ENCODE results near the gene ZNF862. TPM values are rescaled to one million over a fixed set of nuclear protein-coding genes. Genes with fewer than 3 reads are reported as not detected.

ZNF862 gene
- total and polyA plus RNA-seq, 10 of the 15 experiments (the other 5 are each of a cell fraction or from before 2014, with no cell fraction given), result 0.49 to 7.7 (median 3.5) TPM

DNA sequence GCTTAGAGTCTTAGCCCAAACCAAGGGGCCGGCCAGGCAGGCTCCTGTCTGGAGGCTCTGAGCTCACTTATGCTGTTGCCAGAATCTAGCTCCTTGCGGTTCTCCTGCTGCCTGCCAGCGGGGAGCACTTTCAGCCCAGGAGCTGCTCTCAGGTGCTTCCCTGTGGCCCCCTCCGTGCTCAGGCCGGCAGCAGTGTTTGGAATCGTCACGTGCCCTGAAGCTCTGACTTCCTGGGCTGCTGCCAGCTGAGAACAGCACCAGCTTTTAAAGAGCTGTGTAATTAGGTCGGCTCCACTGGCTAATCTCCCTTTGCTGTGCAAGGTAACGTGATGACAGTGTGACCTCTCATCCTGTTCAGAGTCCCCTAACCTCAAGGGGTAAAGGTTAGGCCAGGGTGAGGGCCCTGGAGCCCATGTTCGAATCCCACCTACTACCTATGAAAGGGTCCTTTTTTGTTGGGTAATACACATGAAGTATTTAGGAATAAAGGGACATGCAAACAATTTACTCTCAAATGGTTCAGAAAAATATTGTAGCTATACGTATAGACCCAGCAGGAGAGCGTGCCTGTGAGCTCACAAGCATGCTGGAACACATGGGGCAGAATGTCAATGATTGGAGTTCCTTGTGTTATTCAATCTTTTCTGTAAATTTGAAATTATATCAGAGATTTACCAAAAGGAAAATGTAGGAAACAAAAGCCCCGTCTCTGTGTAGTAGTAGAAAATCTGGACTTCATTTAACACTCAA, 16.6 kb downstream of the ZNF862 start (continued):
- TF ChIP-seq, protein P1, sequence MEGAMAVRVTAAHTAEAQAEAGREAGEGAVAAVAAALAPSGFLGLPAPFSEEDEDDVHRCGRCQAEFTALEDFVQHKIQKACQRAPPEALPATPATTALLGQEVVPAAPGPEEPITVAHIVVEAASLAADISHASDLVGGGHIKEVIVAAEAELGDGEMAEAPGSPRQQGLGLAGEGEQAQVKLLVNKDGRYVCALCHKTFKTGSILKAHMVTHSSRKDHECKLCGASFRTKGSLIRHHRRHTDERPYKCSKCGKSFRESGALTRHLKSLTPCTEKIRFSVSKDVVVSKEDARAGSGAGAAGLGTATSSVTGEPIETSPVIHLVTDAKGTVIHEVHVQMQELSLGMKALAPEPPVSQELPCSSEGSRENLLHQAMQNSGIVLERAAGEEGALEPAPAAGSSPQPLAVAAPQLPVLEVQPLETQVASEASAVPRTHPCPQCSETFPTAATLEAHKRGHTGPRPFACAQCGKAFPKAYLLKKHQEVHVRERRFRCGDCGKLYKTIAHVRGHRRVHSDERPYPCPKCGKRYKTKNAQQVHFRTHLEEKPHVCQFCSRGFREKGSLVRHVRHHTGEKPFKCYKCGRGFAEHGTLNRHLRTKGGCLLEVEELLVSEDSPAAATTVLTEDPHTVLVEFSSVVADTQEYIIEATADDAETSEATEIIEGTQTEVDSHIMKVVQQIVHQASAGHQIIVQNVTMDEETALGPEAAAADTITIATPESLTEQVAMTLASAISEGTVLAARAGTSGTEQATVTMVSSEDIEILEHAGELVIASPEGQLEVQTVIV (IDR thresholded peaks at IDR 0.05; ENCODE audit: borderline replicate concordance, partially characterized antibody), result no peak

DNA sequence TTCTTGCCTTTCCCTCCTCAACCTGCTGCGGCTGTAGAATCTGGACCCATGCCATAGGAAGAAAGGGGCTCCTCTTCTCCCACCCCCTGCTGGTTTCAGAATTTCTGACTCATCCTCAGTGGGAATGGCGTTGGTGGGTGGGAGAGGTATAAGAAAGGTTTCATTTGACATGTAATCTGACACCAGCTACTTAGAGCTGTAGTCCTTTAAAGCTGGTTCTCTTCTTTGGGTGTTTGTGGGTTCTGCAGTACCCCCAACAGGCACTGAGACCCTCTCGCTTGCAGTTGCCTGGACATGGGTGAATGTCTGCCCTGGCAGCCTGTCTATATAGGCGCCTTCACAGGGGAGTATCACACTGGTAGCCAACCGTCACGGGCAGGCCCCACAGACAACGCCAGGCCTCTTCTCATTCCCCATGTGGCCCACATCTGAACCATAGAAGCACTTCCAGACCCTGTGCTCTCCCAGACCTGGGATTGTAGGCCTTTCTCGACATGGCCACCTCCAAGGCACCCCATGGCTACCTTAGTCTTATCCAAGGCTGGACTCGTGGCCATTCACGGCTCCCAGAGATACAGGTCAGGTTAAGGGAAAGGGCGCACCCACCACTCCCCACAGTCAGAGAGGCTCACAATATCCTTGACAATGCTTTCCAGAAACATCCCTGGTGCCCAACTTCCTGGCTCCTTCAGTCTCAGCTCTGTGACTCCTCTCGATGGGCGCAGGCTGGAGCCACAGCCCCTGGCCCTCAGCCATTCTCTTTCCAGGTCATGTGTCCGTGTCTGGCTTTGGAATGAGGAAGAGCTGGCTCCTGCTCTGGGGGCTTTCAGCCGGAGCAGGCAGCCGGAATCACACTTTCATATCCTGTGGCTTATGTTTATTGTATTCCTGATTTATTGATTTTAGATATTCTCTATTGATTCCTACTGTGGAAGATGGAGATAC, 17.5 kb downstream of the ZNF862 start:
- ChIA-PET POLR2A (no interaction called here), CTCF (interaction anchor here (0.6 kb wide), 1 partner anchor 9 kb away, joined by 4 read pairs; no protein-coding TSS in a partner anchor), SMC1A (ENCODE audit: uncharacterized antibody, unreplicated experiment) (no interaction called here), RAD21 (ENCODE audit: unreplicated experiment) (no interaction called here)
- no peak overlapping the region for H3K4me2 ChIP-seq (ENCODE audit: control insufficient read depth, insufficient read depth)
- intact Hi-C loops (cut with micrococcal nuclease; ENCODE audit: unreplicated experiment) (no loop called here), in situ Hi-C loops (cut with MboI) (no loop called here)
- H3K9ac ChIP-seq (ENCODE audit: control insufficient read depth, insufficient read depth, low read length), result no peak overlapping the region
- FAIRE-seq, result no peak
- H3K9me3 ChIP-seq (replicated peaks; ENCODE audit: control insufficient read depth, insufficient read depth, low read length), result no peaks in the 10 kb centered on the region
- H3K79me2 ChIP-seq (ENCODE audit: control insufficient read depth, insufficient read depth, low read length), result no peaks in the 10 kb centered on the region
- H3K27me3 ChIP-seq (replicated peaks in 1 of 2; ENCODE audit: control insufficient read depth in 2 of 2, insufficient read depth in 2 of 2, low read length in 1 of 2), result no peaks in the 10 kb centered on the region
- no peak overlapping the region for H2AFZ ChIP-seq (ENCODE audit: control insufficient read depth, low read depth, low read length)
- H3K27ac ChIP-seq (ENCODE audit: control insufficient read depth, insufficient read depth), result no peak overlapping the region
- WGBS (ENCODE audit: insufficient coverage, insufficient replicate concordance, low lambda C conversion rate, missing lambda C conversion rate), result 81% methylated on average over 16 of the region's 16 CpGs
- no peaks in the 10 kb centered on the region for H4K20me1 ChIP-seq (ENCODE audit: control insufficient read depth, insufficient read depth)
- DNase-seq (ENCODE audit: low read depth, low spot score), result no peak
- H3K4me1 ChIP-seq (ENCODE audit: control insufficient read depth, insufficient read depth, low read length), result no peaks in the 10 kb centered on the region
- H3K36me3 ChIP-seq (ENCODE audit: control insufficient read depth in 2 of 2, insufficient read depth in 2 of 2, low read length in 1 of 2), result no peaks in the 10 kb centered on the region
- no peak overlapping the region for H3K4me3 ChIP-seq
- no peak for ATAC-seq
- BruUV-seq (replicated peaks), result no TSS peak
- no peak for TF ChIP-seq CEBPB (IDR thresholded peaks at IDR 0.05; ENCODE audit: borderline replicate concordance in 1 of 2, low read depth in 2 of 2, low read length in 2 of 2)
- TF ChIP-seq, protein P2, sequence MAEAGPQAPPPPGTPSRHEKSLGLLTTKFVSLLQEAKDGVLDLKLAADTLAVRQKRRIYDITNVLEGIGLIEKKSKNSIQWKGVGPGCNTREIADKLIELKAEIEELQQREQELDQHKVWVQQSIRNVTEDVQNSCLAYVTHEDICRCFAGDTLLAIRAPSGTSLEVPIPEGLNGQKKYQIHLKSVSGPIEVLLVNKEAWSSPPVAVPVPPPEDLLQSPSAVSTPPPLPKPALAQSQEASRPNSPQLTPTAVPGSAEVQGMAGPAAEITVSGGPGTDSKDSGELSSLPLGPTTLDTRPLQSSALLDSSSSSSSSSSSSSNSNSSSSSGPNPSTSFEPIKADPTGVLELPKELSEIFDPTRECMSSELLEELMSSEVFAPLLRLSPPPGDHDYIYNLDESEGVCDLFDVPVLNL (IDR thresholded peaks at IDR 0.05; ENCODE audit: low read depth, low read length), result no peak
- TF ChIP-seq EP300 (IDR thresholded peaks at IDR 0.05; ENCODE audit: borderline replicate concordance in 1 of 2, control insufficient read depth in 1 of 2, low read depth in 2 of 2, low read length in 2 of 2), result no peak
- TF ChIP-seq, protein P3, sequence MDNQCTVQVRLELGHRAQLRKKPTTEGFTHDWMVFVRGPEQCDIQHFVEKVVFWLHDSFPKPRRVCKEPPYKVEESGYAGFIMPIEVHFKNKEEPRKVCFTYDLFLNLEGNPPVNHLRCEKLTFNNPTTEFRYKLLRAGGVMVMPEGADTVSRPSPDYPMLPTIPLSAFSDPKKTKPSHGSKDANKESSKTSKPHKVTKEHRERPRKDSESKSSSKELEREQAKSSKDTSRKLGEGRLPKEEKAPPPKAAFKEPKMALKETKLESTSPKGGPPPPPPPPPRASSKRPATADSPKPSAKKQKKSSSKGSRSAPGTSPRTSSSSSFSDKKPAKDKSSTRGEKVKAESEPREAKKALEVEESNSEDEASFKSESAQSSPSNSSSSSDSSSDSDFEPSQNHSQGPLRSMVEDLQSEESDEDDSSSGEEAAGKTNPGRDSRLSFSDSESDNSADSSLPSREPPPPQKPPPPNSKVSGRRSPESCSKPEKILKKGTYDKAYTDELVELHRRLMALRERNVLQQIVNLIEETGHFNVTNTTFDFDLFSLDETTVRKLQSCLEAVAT (IDR thresholded peaks at IDR 0.05), result no peak
- no peak for TF ChIP-seq RFX5 (IDR thresholded peaks at IDR 0.05; ENCODE audit: low read depth, low read length)
- TF ChIP-seq MYC (IDR thresholded peaks at IDR 0.05; ENCODE audit: insufficient read depth, insufficient read length, insufficient replicate concordance, low read length, severe bottlenecking), result no peak
- no peak for TF ChIP-seq NFYB (IDR thresholded peaks at IDR 0.05; ENCODE audit: insufficient read depth, low read depth, low read length)
- no peak for TF ChIP-seq ZNF207 (IDR thresholded peaks at IDR 0.05; ENCODE audit: borderline replicate concordance)
- TF ChIP-seq SMAD1 (IDR thresholded peaks at IDR 0.05; ENCODE audit: low read depth, partially characterized antibody), result no peak
- TF ChIP-seq ZNF274 (IDR thresholded peaks at IDR 0.05; ENCODE audit: insufficient read depth, insufficient read length), result no peak
- TF ChIP-seq IKZF2 (IDR thresholded peaks at IDR 0.05), result no peak
- no peak for TF ChIP-seq GATAD2B (conservative IDR thresholded peaks at IDR 0.05; ENCODE audit: low read depth)

All from GM12878 (cell line).